ENCODE measurements around the gene ZBTB21. TPM values are rescaled to one million over a fixed set of nuclear protein-coding genes. Genes with fewer than 3 reads are reported as not detected.
"Not testable (repeated sequence)": the region's sequence is repeated elsewhere in the genome, so short reads cannot be mapped to it uniquely, and the experiment has no call there.

The ZBTB21 gene
- polyA plus RNA-seq, 5 donors = 7.7 to 11.9 (median 10.6) TPM

GRCh38 chr21:41995577-41995976 lies 14.6 kb downstream of the ZBTB21 start:
- DNase-seq = no peak

DNA sequence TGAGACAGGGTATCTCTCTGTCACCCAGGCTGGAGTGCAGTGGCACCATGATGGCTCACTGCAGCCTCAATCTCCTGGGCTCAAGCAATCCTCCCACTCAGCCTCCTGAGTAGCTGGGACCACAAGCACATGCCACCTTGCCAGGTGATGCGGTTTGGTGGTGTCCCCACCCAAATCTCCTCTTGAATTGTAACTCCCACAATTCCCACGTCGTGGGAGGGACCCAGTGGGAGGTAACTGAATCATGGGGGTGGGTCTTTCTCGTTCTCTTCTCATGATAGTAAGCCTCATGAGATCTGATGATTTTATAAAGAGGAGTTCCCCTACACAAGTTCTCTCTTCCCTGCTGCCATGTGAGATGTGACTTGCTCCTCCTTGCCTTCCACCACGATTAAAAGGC lies 15.5 kb downstream of the ZBTB21 start:
- not testable (repeated sequence) for DNase-seq

DNA sequence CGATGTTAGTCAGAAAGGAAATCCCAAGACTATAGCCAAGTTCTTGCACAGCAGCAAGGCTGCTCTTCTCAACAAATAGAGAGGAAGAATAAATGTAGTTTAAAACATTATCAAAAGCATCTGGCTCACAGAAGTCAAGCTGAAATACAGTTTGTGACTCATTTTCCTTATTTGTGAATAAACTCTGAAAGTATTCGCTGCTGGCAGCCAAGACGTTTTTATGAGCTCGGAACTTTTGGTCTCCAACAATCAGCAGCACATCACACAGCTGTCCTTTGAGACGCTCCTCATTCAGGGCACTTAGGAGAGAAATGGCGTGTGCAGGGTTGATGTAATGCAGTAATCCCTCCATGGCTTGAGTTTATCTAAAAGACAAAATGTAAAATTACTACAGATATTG lies 16.4 kb downstream of the ZBTB21 start:
- no peak for DNase-seq

DNA sequence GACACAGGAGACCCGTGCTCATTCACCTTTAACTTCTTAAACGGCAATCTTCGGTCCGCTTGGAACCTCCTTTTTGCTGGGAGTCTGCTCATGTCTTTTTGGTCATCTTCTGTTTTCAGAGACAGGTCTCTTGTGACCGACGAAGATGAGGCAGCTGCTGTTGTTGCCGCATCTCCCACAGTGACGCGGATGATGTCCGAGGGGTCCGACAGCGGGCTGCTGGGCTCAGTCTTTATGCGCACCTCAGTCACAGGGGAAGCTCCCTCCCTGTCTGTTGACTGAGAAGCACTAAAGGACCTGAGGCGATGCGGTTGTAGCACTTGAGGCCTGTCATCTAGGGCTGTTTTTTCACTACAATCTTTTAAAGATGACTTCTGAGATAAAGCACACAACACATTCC lies 17.6 kb downstream of the ZBTB21 start:
- DNase-seq = no peak

- no peak for DNase-seq
Measured at GRCh38 chr21:41991659-41992058, 18.5 kb downstream of the ZBTB21 start.

DNA sequence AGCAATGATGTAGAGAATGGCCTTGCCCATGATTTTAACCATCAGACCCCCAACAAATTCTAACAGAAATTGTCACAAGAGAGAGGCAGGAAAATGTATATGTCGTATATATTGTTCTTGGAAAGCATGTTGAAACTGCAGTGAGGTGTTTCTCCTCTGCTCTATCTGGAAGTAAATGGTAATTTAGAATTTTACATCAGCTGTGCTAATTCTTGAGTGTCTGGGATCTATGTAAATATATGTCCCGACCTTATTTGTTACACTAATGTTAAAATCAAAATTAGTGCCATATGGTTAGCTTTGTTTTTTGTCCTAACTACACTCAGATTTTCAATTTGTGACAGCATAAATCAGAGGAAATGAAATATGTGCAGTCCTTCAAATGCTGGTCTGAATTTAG lies 20.5 kb downstream of the ZBTB21 start:
- DNase-seq = no peak

- DNase-seq = no peak
Measured at GRCh38 chr21:41987310-41987709, 22.9 kb downstream of the ZBTB21 start.

DNA sequence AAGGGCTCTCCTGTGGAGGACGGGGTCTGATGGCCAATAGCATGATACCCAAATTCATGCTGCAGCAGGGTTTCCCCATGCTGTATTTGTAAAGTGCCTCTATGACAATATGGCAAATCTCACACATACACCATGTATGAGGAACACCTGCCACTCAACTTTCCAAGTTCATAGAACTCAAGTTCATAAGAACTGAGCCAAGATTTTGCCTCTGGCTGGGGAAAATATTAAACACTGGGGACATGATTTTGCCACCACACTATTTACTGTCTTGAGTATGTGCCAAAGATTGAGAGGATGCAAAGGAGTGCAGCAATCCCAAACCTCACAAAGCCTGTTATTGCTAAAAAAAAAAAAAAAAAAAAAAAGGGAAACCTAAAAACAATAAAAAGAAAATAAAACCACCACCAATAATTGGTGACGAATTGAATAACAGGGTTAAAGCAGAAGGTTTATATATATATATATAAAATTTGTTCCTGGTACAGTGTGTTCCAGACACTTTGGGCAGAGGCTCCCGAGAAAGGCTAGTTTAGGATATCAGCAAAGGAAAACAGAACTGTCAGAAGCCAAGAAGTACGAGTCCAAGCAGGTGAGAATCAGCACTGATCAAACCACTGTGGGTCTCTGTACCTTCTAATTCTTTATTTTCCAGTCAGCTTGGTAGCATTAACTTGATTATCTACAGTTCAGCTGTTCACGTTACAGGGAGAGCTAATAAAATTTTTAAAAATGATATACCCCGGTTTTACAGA lies 24.3 kb downstream of the ZBTB21 start:
- DNase-seq = no peak

- no peak for DNase-seq
Measured at GRCh38 chr21:41983229-41983628, 26.9 kb downstream of the ZBTB21 start.

DNA sequence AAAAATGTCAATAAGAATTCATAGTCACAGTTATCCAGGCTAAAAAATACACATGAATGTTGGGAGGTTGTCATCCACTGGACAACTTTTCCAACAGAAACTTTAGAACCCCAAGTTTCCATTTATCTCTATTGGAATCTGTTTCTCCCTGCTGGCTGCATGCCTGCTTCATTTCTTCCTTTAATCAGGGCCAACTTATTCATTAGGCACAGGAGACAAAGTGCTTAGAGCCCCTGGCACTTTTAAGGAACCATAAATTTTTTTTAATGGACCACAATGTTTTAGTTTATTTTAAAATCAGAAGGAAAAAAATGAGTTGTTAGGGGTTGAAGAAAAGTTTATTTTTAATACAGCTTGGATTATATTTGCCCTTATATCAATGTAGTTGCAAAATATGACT lies 29.6 kb downstream of the ZBTB21 start:
- DNase-seq = no peak

- no peak for DNase-seq
Measured at GRCh38 chr21:41979751-41980369, 30.3 kb downstream of the ZBTB21 start.

- DNase-seq = no peak
Measured at GRCh38 chr21:41979335-41979734, 30.8 kb downstream of the ZBTB21 start.

DNA sequence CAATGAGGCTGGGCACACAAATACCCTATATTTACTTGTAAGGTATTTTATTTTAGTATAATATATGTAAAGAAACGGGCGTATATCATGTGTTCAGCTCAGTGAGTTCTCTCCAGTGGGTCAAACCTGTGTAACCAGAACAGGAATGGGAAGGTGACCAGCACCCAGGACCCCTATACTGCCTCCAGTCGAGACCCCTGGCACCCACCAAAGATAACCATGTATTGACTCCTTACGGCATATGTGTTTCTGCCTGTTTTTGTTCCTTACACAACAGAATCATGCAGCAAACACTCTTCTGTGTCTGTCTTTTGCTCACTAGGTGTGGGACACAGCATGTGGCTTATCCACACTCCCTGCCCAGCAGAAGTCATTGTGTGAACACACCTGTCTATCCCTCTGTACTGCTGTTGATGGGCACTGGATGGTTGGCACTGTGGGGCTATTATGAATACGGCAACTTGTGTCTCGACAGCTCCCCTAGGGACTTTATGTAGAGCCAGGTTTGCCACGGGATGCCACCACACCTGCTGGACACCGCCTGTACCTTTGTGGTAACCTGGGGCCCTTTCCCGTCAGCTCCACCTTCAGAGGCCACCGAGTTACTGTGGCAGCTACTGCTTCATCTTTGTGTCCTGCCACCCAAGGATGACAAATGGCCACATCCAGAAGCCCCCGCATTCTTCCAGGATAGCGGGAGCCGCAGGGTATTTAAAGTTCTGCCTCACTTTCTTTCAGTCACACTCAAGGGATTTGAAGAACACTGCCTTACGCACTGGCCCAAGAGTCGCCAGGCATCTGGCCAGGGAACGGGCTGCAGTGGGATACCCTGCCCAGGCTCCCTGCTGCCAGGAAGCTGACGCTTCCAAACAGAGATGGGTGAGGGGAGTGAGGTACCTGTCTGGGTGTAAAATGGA lies 32.9 kb downstream of the ZBTB21 start:
- no peak for DNase-seq

DNA sequence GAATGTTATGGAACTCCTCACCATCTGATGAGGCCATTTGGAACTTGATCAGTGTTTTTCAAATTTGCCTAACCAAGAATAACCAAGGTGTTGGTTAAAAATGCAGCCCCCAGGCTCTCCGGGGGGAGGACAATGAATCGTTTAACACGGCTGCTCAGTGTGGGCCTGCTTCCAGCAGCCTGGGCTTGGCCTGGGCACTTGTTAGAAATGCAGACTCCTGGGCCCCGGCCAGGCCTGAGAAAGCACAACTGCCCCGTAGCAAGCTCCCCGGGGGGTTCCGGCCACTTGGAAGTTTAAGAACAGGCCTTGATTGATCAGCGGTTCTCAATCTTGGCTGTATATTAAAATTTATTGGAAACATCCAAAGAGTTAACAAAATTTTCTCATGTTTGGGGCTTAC lies 33.5 kb downstream of the ZBTB21 start:
- no peak for DNase-seq

DNA sequence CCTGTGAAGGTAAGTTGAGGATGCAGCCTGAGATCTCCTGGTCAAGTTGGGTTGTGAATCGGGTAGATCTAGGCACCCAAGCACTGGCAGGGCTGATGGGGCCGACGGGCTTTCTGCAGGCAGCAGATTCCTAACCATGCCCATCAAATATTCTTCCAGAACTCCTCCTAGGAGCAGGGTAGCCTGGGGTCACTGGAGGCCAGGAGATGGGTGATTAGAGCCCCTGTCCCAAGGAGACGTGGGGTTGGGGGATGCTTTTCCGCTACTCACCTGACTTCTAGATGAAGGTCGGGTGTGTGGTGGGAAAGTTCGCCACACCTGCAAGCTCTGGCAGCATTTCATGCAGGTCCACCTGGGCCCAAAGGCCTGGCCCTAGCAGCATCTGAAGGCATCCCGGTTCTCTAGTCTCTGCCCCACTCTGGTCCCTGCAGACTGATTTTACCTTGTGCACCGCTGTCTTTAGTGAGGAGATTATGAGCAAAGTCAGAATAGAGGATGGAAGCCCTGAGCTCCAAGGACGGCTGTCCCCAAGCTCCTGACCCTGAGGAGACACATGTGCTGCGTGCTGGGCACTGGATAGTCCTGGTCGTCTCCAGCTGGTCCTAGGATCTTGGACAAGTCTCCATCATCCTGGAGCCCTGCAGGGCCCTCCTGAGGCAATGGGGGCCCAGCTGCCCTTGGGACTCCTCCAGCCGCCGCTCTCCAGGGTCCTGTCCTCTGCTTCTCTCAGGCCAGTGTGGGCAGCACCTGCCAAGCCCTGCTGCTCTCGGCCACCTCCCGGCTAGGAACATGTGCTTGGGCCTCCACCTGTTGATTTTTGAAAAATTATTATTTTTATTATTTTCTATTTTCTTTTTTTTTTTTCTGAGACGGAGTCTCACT lies 34.5 kb downstream of the ZBTB21 start:
- no peak for DNase-seq

- no peak for DNase-seq
Measured at GRCh38 chr21:41974752-41975053, 35.5 kb downstream of the ZBTB21 start.

DNA sequence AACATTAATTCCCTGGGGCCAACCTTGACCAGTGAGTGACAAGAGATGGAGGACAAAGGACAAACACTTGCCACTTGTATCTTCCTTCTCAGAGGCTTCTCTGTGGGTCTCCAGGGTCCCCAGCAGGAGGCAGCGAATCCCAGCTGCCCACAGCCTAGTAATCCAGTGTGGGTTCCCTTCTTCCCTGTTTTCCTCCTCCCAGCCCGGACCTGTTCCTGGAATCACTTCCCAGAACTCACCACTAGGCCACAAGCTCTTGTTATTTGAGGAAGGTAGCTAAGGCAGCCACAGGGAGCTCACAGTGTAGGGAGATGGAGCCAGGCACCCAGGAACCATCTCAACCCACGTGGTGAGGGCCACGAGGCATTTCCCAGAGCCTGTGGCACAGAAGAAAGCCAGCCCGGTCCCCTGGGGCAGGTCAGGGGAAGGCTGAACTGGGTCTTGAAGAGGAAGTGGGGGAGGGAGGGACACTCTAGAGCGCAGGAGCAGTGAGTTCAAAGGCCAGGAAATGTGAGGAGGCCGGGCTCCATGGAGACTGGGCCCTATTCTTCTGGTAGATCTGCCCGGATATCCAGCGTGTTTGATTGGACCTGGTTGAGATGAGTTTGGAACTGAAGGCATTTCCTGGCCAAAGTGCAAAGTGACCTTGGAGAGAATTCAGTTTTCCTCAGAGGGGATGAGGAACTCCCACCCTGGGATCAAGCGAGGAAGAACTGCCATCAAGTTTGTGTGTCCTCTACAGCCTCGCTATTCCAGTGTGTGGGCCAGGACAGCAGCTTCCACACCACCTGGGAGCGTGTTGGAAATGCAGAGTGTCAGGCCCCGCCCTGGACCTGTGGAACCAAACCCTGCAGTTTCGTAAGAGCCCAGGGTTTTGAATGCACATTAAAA lies 36.1 kb downstream of the ZBTB21 start:
- no peak for DNase-seq

DNA sequence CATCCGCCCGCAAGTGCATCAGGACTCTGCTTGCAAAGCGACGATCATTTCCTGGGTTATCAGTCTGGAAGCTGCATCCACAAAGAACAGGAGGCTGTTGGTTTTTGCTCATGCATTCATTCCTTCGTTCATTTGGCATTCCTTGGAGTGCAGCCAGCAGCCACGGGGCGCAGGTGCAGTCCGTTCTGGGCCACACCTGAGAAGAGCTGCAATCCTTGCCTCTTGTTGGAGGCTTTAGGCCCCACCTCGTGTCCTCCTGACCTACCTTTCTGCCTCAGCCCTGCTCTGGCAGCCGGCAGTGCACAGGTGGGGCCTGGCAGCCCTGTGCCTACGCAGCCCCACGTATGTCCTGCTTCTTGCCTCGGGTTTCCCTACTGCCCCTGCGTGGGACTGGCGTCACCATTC lies 36.7 kb downstream of the ZBTB21 start:
- DNase-seq = no peak

- no peak for DNase-seq
Measured at GRCh38 chr21:41972511-41973205, 37.5 kb downstream of the ZBTB21 start.

- no peak for DNase-seq
Measured at GRCh38 chr21:41971891-41972290, 38.3 kb downstream of the ZBTB21 start.

Data from right lung (tissue), 5 donors.